Measurements from ENCODE around the gene EMC1. TPM values are rescaled to one million over a fixed set of nuclear protein-coding genes. Genes with fewer than 3 reads are reported as not detected.
"Not testable (repeated sequence)": the region's sequence is repeated elsewhere in the genome, so short reads cannot be mapped to it uniquely, and the experiment has no call there.

The EMC1 gene
- polyA plus RNA-seq, 1 donor (not counting 4 experiments of a cell fraction or from before 2014, with no cell fraction given) = 28.6 TPM

GRCh38 chr1:19257178-19257914, 6.0 kb upstream of the EMC1 start:
- peaks cover 38 to 52% of the 10 kb centered on the region in 2 experiments for H3K36me3 ChIP-seq (ENCODE audit: control insufficient read depth in 2 of 2, extremely low read depth in 1 of 2, insufficient read depth in 2 of 2, low read length in 2 of 2)

GRCh38 chr1:19256301-19256700, 5.0 kb upstream of the EMC1 start:
- DNase-seq (ENCODE audit: low read depth, low spot score); H3K9me1 ChIP-seq (ENCODE audit: control insufficient read depth, extremely low read depth, insufficient read depth, low read length); H3K4me2 ChIP-seq (ENCODE audit: control insufficient read depth, extremely low read depth, insufficient read depth, low read depth, low read length); H2AFZ ChIP-seq (ENCODE audit: control insufficient read depth, low read length); H3K9ac ChIP-seq (ENCODE audit: control insufficient read depth, extremely low read depth, insufficient read depth, low read length); H3K9me3 ChIP-seq (ENCODE audit: control insufficient read depth, low read depth, low read length); dilution Hi-C loops (cut with MboI; ENCODE audit: extremely low pct_ligation_motif_present, low sequenced_read_pairs); H3K27ac ChIP-seq (ENCODE audit: control insufficient read depth, insufficient read depth, low read length); FAIRE-seq; H3K27me3 ChIP-seq (ENCODE audit: control insufficient read depth, extremely low read depth, insufficient read depth, low read length); H3K4me3 ChIP-seq (ENCODE audit: control insufficient read depth in 2 of 3, extremely low read depth in 1 of 3, insufficient read depth in 2 of 3, low read depth in 1 of 3, low read length in 3 of 3): not testable (repeated sequence)
- peaks cover 12% of the 10 kb centered on the region for H4K20me1 ChIP-seq (ENCODE audit: control insufficient read depth, extremely low read depth, insufficient read depth, low read length)
- H3K79me2 ChIP-seq (ENCODE audit: control insufficient read depth, insufficient read depth, low read length) = peaks cover 55% of the 10 kb centered on the region
- peaks cover 38 to 52% of the 10 kb centered on the region in 2 experiments for H3K36me3 ChIP-seq (ENCODE audit: control insufficient read depth in 2 of 2, extremely low read depth in 1 of 2, insufficient read depth in 2 of 2, low read length in 2 of 2)
- H3K4me1 ChIP-seq (ENCODE audit: control insufficient read depth, extremely low read depth, insufficient read depth, low read length) = peaks cover 14% of the 10 kb centered on the region

More at GRCh38 chr1:19257178-19257914, 6.0 kb upstream of the EMC1 start:
- Histone ChIP-seq H3K9me1 (ENCODE audit: control insufficient read depth, extremely low read depth, insufficient read depth, low read length) (peaks cover 3% of the 10 kb centered on the region), H4K20me1 (ENCODE audit: control insufficient read depth, extremely low read depth, insufficient read depth, low read length) (peaks cover 12% of the 10 kb centered on the region), H3K9me3 (ENCODE audit: control insufficient read depth, low read depth, low read length) (no peaks in the 10 kb centered on the region), H3K27me3 (ENCODE audit: control insufficient read depth, extremely low read depth, insufficient read depth, low read length) (no peaks in the 10 kb centered on the region), H3K9ac (ENCODE audit: control insufficient read depth, extremely low read depth, insufficient read depth, low read length) (no peak overlapping the region), H3K4me1 (ENCODE audit: control insufficient read depth, extremely low read depth, insufficient read depth, low read length) (peaks cover 14% of the 10 kb centered on the region), H3K79me2 (ENCODE audit: control insufficient read depth, insufficient read depth, low read length) (peaks cover 44% of the 10 kb centered on the region), H2AFZ (ENCODE audit: control insufficient read depth, low read length) (no peak overlapping the region), H3K27ac (ENCODE audit: control insufficient read depth, insufficient read depth, low read length) (no peak overlapping the region), H3K4me2 (ENCODE audit: control insufficient read depth, extremely low read depth, insufficient read depth, low read depth, low read length) (no peak overlapping the region), H3K4me3 (ENCODE audit: control insufficient read depth in 2 of 3, extremely low read depth in 1 of 3, insufficient read depth in 2 of 3, low read depth in 1 of 3, low read length in 3 of 3) (no peak overlapping the region)
- dilution Hi-C loops (cut with MboI; ENCODE audit: extremely low pct_ligation_motif_present, low sequenced_read_pairs) = no loop called here
- TF ChIP-seq EZH2 (IDR thresholded peaks at IDR 0.05; ENCODE audit: low read length) (no peak), CTCF (optimal IDR thresholded peaks at IDR 0.05 in 1 of 3, IDR thresholded peaks at IDR 0.05 in 1 of 3, conservative IDR thresholded peaks at IDR 0.05 in 1 of 3; ENCODE audit: extremely low read depth in 1 of 3, insufficient read depth in 2 of 3, low read length in 3 of 3) (no peak)
- FAIRE-seq = no peak
- DNase-seq (ENCODE audit: low read depth, low spot score) = no peak

All from keratinocyte (primary cell).